ENCODE results near the gene SP3. TPM values are rescaled to one million over a fixed set of nuclear protein-coding genes. Genes with fewer than 3 reads are reported as not detected.
A peak's percentile ranks its signal among the peaks of the same experiment; 100 is the strongest.

The SP3 gene
- total RNA-seq, 6 experiments from 2014 or later: 28.4 to 36.5 (median 32.4) TPM

DNA sequence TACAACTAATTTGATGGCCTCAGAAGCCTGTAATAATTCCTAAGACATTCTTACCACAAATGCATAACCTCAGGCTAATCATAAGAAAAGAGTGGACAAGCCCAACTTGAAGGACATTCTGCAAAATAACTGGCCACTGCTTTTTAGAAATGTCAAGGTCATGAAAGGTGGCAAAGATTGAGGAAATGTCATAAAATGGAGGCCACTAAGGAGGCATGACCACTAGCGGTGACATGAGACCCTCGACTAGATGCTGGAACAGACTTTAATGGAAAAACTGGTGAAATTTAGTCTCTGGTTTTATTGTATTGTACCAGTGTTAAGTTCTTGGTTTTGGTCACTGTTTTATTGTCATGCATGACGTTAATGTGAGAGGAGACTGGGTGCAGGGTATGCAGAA lies 78.6 kb downstream of the SP3 start:
- intact Hi-C loops (cut with DNase I): loop anchor here in 1 of 2 donors (10.0 kb wide), 1 partner anchor 118 kb away; no protein-coding TSS in a partner anchor
- no peak for ATAC-seq
- H3K36me3 ChIP-seq: no peaks in the 10 kb centered on the region

DNA sequence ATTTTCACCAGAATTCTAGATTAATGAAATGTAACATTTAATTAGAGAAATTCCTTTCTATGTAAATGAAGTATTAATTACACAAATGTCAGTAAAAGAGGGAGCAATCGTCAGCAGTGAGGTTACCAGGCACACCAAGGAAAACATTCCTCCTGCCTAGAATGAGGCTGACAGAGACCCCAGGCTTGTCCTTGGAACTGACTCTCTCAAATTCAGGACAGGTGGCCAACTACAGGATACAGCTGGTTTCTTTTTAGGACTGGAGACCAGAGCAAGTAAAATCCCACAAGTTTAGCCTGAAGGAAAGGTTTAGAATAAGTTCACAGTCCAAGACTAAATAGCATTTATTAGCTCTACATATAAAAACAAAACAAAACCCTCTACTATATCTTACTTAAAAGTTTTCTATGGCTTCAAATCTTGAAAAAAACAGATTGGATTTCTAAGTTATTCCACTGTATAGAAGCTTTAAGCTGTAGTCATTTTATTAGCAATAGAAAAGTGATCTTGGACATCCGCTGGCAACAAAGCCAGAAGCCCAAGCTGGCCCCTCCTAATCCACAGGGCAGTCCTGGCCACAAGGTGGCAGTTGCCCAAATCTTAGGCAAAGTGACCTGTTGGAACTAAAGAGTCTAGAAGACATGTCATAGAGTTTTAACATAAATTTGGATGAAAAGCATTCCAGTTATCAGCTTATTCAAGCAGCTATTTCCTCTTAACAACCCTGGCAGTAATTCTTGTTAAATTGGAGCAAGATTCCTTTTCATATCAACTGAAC lies 81.0 kb downstream of the SP3 start:
- Histone ChIP-seq H3K27me3 (no peaks in the 10 kb centered on the region), H3K4me3 (no peak overlapping the region), H3K4me1 (no peaks in the 10 kb centered on the region), H3K36me3 (no peaks in the 10 kb centered on the region), H3K27ac (no peak overlapping the region), H3K9me3 (no peaks in the 10 kb centered on the region)
- WGBS (ENCODE audit: insufficient coverage, low coverage, low lambda C conversion rate, missing lambda C conversion rate): 45% methylated on average over 2 of the region's 2 CpGs
- DNase-seq: peak; percentile 65 to 72 (median 69)
- intact Hi-C loops (cut with DNase I): loop anchor here in 1 of 2 donors (10.0 kb wide), 1 partner anchor 121 kb away; no protein-coding TSS in a partner anchor
- TF ChIP-seq POLR2A (IDR thresholded peaks at IDR 0.05): no peak
- TF ChIP-seq, protein P1, sequence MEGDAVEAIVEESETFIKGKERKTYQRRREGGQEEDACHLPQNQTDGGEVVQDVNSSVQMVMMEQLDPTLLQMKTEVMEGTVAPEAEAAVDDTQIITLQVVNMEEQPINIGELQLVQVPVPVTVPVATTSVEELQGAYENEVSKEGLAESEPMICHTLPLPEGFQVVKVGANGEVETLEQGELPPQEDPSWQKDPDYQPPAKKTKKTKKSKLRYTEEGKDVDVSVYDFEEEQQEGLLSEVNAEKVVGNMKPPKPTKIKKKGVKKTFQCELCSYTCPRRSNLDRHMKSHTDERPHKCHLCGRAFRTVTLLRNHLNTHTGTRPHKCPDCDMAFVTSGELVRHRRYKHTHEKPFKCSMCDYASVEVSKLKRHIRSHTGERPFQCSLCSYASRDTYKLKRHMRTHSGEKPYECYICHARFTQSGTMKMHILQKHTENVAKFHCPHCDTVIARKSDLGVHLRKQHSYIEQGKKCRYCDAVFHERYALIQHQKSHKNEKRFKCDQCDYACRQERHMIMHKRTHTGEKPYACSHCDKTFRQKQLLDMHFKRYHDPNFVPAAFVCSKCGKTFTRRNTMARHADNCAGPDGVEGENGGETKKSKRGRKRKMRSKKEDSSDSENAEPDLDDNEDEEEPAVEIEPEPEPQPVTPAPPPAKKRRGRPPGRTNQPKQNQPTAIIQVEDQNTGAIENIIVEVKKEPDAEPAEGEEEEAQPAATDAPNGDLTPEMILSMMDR (IDR thresholded peaks at IDR 0.05): peak; percentile 67 to 84 (median 75)
- ATAC-seq: peak; percentile 86 to 93 (median 88)

More for the DNA sequence above, 78.6 kb downstream of the SP3 start:
- Histone ChIP-seq H3K9me3 (no peaks in the 10 kb centered on the region), H3K4me3 (no peak overlapping the region), H3K27me3 (no peaks in the 10 kb centered on the region), H3K4me1 (no peaks in the 10 kb centered on the region), H3K27ac (no peak overlapping the region)
- TF ChIP-seq POLR2A (IDR thresholded peaks at IDR 0.05): no peak
- TF ChIP-seq, protein P1 (IDR thresholded peaks at IDR 0.05): no peak
- DNase-seq: no peak
- 48% methylated on average over 2 of the region's 3 CpGs for WGBS (ENCODE audit: insufficient coverage, low coverage, low lambda C conversion rate, missing lambda C conversion rate)

DNA sequence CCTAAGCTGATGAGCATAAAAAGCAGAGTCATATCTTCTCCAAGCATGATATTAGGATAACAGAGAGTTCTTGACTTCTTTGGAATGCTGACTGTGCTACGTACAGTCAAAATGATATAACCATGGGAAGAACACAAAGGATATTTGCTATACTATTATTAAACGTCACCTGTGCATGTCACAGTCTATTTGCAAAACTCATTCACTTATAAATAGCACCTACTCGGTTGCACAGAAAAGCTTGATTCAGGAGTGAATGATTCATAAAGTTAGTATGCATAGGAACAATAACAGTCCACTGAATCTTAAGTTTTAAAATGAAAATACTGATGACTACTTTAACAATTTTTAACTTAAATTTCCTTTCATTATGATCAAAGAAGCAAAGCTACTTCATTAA lies 83.3 kb downstream of the SP3 start:
- intact Hi-C loops (cut with DNase I): loop anchor here in 1 of 2 donors (10.0 kb wide), 1 partner anchor 123 kb away; no protein-coding TSS in a partner anchor
- Histone ChIP-seq H3K9me3 (no peaks in the 10 kb centered on the region), H3K27me3 (no peaks in the 10 kb centered on the region), H3K27ac (no peak overlapping the region), H3K36me3 (no peaks in the 10 kb centered on the region), H3K4me1 (no peaks in the 10 kb centered on the region), H3K4me3 (no peak overlapping the region)
- TF ChIP-seq, protein P1 (IDR thresholded peaks at IDR 0.05): no peak
- TF ChIP-seq POLR2A (IDR thresholded peaks at IDR 0.05): no peak
- 60% methylated on average over 3 of the region's 3 CpGs for WGBS (ENCODE audit: insufficient coverage, low coverage, low lambda C conversion rate, missing lambda C conversion rate)
- ATAC-seq (no peak), DNase-seq (no peak)

DNA sequence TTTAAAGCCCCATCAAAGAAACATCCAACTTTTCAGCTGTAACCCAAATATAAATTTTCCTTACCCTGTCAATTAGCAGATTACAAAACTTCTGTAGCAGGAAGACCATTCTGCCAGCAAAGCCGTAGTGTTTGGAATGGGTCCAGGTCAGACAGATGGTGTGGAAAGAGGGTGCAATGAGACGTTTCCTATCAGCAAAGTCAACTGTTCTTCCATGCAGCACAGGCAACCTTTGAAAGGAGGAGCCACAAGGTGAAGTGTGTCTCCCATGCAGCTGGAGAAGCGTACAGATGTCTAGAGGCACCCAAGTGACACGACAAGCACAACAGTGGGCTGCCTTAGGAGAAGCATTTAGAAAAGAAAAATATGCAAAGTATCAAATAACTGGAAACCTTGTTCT lies 83.7 kb downstream of the SP3 start:
- Histone ChIP-seq H3K4me3 (no peak overlapping the region), H3K27me3 (no peaks in the 10 kb centered on the region), H3K4me1 (no peaks in the 10 kb centered on the region), H3K27ac (no peak overlapping the region), H3K9me3 (no peaks in the 10 kb centered on the region), H3K36me3 (no peaks in the 10 kb centered on the region)
- intact Hi-C loops (cut with DNase I): loop anchor here in 1 of 2 donors (10.0 kb wide), 1 partner anchor 123 kb away; no protein-coding TSS in a partner anchor
- 19% methylated on average over 4 of the region's 4 CpGs for WGBS (ENCODE audit: insufficient coverage, low coverage, low lambda C conversion rate, missing lambda C conversion rate)
- TF ChIP-seq POLR2A (IDR thresholded peaks at IDR 0.05): no peak
- TF ChIP-seq, protein P1 (IDR thresholded peaks at IDR 0.05): no peak
- ATAC-seq: peak in 3 of 4 donors; percentile 12 to 28 (median 13)
- no peak for DNase-seq

All from right lobe of liver (tissue), 6 donors.